HG02852 (cell line): Measurements from ENCODE around the gene ESRRA.
"Not testable (repeated sequence)": the region's sequence is repeated elsewhere in the genome, so short reads cannot be mapped to it uniquely, and the experiment has no call there.

Source experiments
- ATAC-seq: cut with Tn5 transposase; IDR thresholded peaks from one replicate; pipeline ENCODE4 v1.9.1; 2021; ENCODE audit warnings: mild to moderate bottlenecking, moderate library complexity; ENCODE audit not compliant: unreplicated experiment

Gene ESRRA

GRCh38 chr11:64307795-64308194 is 2.5 kb downstream of the ESRRA start:
- ATAC-seq: not testable (repeated sequence)

GRCh38 chr11:64312947-64313346 is 7.6 kb downstream of the ESRRA start:
- ATAC-seq: no peak

- no peak for ATAC-seq
Observed at GRCh38 chr11:64313491-64314145, 8.3 kb downstream of the ESRRA start.

GRCh38 chr11:64314146-64314804 is 9.0 kb downstream of the ESRRA start:
- ATAC-seq: no peak

GRCh38 chr11:64314805-64315561 is 9.7 kb downstream of the ESRRA start:
- ATAC-seq: no peak

GRCh38 chr11:64315667-64316526 is 10.6 kb downstream of the ESRRA start:
- ATAC-seq: not testable (repeated sequence)

- ATAC-seq: no peak
Observed at GRCh38 chr11:64316672-64317324, 11.5 kb downstream of the ESRRA start.

GRCh38 chr11:64317325-64317960 is 12.1 kb downstream of the ESRRA start, which contains the start of gene TRMT112:
TSS of gene TRMT112 (minus strand) at chr11:64317559. CDS start at chr11:64317526, 33 bp downstream.
- ATAC-seq: peak; percentile 68

- ATAC-seq: peak; percentile 74
Observed at GRCh38 chr11:64317961-64318765, 12.8 kb downstream of the ESRRA start, which contains the start of gene PRDX5. TSS of gene PRDX5 (plus strand) at chr11:64318121. CDS start at chr11:64318216, 95 bp downstream.

- no peak for ATAC-seq
Observed at GRCh38 chr11:64318766-64319761, 13.7 kb downstream of the ESRRA start.

- no peak for ATAC-seq
Observed at GRCh38 chr11:64320556-64320955, 15.2 kb downstream of the ESRRA start.

- no peak for ATAC-seq
Observed at GRCh38 chr11:64321026-64321425, 15.7 kb downstream of the ESRRA start.

GRCh38 chr11:64321533-64321932 is 16.2 kb downstream of the ESRRA start:
- no peak for ATAC-seq

- ATAC-seq: no peak
Observed at GRCh38 chr11:64322925-64323260, 17.6 kb downstream of the ESRRA start.

- no peak for ATAC-seq
Observed at GRCh38 chr11:64323373-64323772, 18.0 kb downstream of the ESRRA start.

GRCh38 chr11:64323984-64324383 is 18.7 kb downstream of the ESRRA start:
- not testable (repeated sequence) for ATAC-seq

GRCh38 chr11:64324692-64325469 is 19.6 kb downstream of the ESRRA start:
- ATAC-seq: no peak
